SW 1271 (cell line): ENCODE results near the gene GLMN.
A peak's percentile ranks its signal among the peaks of the same experiment; 100 is the strongest.

ENCODE experiments used
- DNase-seq, 2 experiments: peaks; one replicate each; lab custom pipeline; 2025; lab: John Stamatoyannopoulos, UW

The GLMN gene, protein sequence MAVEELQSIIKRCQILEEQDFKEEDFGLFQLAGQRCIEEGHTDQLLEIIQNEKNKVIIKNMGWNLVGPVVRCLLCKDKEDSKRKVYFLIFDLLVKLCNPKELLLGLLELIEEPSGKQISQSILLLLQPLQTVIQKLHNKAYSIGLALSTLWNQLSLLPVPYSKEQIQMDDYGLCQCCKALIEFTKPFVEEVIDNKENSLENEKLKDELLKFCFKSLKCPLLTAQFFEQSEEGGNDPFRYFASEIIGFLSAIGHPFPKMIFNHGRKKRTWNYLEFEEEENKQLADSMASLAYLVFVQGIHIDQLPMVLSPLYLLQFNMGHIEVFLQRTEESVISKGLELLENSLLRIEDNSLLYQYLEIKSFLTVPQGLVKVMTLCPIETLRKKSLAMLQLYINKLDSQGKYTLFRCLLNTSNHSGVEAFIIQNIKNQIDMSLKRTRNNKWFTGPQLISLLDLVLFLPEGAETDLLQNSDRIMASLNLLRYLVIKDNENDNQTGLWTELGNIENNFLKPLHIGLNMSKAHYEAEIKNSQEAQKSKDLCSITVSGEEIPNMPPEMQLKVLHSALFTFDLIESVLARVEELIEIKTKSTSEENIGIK

DNA sequence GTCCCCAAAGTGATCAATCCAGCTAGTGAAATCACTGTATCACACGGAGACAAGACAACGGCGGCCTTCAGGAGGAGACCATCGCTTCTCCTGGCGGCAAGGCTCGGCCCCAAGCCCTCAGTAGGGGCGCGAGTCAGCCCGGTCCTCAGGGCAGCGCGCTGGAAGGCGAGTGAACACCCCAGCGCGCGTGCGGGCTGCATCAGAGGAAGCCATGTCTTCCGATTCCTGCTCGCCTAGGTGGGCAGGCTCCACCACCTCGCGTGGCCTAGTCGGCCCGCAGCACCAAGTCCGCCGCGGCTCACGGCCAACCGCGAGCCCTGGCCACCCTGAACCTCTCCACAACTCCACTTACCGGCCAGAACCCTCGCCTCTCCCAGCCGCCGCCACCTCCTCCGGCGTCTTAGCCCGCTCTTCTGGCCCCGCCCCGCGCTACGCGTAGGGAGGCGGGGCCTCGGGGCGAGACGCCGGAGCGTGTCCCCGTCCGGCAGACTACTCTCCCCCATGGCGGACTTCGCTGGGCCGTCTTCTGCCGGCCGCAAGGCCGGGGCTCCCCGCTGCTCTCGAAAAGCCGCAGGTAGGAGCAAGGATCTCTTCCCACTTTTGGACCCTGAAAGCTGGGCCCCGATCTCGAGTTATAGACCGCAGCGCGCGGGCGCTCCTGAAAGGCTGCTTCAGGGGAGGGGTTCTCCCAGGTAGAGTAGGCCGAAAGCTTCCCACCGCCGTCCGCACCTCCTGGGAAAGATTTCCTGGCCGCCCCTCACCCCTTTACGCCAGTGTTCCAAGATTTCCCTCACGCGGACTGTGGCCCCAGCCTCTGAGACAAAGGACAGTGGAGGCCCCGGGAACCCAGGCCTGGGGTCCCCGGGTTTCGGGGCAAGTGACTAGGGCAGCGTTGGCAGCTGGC is at the start of gene GLMN, which contains the start of gene RPAP2:
Gene GLMN, minus strand, starts transcription at position 415 of the 904 bp plus-strand sequence. CDS start 988 bp downstream, outside the sequence.
Gene RPAP2, plus strand, starts transcription at position 487 of the 904 bp plus-strand sequence. Its CDS starts 15 bp downstream, at position 502.
- DNase-seq, result peak; percentile 56 to 81

DNA sequence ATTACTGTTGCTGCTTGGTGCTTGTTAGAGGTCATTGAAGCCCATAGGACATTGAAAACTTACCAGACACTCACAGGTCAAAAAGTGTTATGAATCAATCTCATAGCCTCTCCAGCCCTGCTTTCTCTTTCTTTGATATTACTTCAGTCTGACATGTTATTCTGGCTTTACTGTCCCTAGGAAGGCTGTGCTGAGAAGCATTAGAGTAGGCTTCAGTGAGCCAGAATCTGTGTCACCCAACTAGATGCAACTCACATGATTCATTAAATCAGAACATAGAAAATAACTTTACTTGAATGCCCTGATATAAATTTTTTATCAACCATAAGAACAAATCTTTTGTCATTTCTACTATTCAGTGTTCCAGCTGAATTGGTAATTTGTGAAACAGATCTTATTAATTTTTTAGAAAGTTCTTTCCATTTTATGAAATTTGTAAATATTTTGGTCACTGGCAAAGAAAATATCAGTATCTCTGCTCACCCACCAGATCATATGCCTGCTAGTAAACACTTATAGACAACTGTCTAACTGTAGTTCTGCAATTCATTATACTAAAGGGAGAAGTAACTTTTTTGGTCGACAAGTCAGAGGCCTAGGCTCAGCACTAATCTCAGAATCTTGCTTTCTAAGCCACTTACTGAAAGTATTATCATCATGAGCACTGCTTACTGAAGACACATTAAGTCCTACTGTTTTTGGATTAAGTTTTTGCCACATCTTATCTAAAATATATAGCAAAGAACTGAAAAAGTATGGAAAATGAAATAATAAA is 48.3 kb upstream of the GLMN start:
- DNase-seq, result no peak

DNA sequence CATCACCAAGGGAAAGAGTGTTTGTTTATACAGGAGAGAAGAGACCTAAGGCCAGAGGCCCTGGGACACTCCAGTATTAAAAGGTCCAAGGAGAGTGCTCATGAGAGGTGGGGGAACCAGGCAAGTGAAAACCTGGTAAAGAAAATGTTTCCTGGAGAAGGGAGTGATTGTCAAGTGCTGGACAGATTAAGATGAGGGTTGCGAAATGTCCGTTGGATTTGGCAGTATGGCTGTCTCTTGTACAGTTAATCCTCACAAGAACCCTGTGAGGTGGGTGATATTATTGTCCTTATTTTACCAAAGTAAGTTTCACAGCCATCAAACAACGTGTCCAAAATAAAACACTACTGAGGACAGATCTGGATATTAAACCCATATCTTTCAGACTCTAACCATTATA is 44.3 kb upstream of the GLMN start:
- DNase-seq, result no peak

DNA sequence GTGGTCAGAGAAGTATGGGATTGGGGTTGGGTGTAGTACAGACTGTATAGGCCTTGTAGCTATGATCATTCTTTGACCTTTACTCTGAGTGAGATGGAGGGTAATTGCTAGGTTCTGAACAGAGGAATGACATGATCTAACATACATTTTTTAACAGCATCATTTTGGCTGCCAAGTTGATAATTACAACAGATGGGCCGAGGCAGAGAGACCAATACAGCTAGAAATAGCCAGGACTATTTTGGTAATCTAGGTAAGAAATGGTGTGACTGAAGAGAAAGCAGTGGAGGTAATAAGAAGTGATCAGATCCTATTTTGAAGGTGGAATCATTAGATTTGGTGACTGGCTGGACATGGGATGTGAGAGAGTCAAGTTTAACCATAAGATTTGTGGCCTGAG is 43.6 kb upstream of the GLMN start:
- no peak for DNase-seq

DNA sequence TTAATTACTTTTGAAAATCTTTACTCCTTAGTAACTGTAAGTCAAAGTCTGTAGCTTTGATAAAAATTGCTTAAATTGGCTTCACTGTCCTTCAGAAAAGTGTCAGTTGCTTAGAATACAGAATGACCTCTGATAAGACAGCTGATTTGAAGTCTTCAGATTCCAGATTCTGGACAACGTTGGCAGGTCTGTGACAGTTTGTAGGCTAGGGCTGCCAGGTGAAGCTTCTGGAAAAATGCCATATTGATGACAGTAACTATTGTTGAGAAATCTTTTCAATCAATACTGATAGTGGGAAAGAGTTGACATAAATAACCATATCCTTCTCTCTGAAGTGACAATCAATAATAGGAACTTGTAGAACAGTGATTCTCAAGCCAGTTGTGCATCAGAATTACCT is 41.4 kb upstream of the GLMN start:
- DNase-seq, result no peak

DNA sequence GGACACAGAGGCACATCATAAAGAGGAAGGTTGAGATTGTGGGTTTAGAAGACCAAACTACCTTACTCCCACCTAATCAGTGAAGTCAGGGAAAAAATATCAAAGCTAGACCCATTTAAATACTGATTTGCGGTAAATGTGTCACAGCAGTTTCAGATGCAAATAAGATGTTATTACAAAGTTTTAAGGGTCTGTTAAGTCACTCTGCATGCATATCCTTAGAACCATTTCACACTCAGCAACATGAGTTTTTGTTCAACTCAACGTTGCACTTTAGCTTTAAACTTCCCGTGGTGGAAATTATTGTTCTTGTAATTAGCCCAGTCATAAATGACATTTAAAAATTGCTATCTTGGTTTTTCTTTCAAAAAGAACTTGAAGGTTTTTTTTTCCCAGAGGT is 34.9 kb upstream of the GLMN start:
- DNase-seq, result no peak

DNA sequence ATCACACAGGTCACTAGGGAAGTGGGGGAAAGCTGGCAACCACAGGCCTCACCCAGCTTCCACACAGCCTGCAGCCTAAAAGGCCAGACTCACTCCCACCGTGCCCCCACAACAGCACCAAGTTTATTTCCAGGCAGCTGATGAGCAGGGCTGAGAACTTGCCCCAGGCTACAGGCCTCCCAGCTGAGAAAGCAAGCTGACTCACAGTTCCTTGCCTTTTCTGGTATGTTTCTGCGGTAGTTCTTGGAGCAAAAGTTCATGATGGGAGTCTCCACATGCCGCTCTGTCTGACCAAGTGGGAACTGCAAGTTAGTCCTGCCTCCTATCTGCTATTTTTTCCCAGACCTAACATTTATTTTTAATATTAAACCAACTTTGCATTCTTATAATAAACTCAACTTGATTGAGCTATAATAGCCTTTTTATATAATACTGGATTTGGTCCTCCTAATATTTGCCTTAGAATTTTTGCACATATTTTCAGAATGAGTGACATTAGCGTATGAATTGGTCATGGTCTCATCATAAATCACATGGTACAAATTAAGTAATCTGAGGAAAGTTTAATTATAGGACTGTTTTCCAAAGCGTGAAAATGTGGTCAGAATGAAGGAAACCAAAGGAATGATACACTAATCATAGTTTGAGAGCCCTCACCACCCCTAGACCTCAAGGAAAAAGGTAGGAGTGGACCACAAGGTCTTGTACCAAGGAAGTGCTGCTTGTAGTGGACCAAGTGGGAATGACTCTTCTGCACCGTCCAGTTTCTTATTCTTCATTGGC is 30.8 kb upstream of the GLMN start:
- peak in 1 of 2 experiments; percentile 22 for DNase-seq

DNA sequence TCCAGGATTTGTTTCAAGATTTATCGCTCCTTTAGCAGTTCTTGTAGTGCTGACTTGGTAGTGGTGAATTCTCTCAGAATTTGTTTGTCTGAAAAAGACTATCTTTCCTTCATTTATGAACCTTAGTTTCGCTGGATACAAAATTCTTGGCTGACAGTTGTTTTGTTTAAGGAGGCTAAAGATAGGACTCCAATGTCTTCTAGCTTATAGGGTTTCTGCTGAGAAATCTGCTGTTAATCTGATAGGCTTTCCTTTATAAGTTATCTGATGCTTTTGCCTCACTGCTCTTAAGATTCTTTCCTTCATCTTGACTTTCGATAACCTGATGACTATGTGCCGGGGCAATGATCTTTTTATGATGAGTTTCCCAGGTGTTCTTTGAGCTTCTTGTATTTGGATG is 29.0 kb upstream of the GLMN start:
- no peak for DNase-seq

DNA sequence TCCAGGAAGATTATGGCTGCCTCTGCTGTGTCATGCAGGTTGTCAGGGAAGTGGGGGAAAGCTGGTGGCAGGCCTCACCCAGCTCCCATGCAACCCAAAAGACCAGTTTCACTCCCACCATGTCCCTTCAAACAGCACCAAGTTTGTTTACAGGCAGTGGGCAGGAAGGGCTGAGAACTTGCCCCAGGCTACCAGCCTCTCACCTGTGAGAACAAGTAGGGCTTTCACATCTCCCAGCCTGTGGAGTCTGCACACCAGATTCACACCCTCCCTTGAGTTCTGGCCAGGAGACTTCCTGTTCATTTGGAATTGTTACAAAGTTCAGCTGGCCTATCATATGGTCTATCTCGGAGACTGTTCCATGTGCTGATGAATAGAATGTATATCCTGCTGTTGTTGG is 27.9 kb upstream of the GLMN start:
- no peak for DNase-seq

DNA sequence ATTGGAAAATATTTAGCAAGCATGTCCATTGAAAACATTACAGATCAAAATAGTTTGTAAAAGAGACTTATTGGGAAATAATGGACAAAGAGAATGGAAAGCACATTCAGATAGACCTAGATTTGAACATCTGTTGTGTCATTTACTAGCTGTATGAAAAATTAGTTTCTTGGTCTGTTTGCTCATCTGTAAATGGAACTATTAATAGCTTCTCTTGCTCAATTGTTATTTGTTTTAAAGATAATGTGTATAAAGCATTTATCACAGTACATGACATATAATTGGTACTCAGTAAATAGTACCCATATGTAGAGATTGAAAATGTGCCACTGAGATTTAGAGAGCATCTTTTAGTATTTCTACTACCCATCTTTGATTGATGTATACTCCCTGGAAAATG is 26.0 kb upstream of the GLMN start:
- no peak for DNase-seq

DNA sequence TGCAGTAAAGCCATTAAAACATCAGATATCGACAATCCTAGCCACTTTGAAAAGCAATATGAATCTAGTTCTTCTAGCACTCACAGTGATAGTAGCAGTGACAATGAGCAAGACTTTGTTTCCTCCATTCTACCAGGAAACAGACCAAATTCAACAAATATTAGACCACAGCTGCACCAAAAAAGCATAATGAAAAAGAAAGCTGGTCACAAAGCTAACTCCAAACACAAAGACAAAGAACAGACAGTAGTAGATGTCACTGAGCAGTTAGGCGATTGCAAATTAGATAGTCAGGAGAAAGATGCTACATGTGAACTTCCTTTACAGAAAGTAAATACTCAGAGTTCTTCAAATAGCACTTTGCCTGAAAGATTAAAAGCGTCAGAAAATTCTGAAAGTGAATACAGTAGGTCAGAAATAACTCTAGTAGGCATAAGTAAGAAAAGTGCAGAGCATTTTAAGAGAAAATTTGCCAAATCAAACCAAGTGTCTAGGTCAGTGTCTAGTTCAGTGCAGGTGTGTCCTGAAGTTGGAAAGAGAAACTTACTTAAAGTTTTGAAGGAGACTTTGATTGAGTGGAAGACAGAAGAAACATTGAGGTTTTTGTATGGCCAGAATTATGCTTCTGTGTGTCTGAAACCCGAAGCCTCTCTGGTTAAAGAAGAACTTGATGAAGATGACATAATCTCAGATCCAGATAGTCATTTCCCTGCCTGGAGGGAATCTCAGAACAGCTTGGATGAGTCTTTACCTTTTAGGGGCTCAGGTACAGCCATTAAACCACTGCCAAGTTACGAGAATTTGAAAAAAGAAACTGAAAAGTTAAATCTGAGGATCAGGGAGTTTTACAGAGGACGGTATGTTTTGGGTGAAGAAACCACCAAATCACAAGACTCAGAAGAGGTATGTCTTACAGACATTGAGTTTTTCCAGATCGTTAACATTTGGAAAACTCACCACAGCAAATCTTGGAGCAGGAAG is 25.0 kb upstream of the GLMN start:
- no peak for DNase-seq

DNA sequence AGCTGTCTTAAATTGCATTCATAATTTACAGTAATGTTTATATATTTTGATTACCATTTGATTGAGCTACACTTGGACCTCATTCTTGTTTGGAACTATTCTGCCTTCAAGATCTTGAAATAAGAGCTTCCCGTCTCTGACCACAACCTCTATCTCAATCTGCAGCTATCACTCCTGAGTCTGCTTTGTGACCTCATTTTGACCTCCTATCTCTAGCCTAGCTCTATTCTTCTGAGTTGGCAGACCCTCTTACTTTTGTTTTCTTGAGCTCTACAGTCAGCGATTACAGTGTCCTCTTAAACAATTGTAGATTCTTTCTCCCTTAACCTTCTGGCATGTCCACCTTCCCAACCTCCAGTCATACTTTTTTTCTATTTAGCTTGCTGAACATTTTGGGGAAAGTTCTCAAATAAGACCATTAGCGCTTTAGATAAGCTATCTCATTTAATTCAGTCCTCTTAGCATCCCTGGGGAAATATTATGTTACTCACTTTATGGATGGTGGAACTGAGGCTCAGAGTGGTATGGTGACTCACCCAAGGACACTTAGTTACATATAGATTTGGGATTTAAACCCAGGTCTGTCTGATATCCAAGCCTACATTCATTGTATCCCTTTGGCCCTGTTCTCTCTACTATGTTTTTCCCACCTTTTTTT is 19.2 kb upstream of the GLMN start:
- DNase-seq, result no peak

DNA sequence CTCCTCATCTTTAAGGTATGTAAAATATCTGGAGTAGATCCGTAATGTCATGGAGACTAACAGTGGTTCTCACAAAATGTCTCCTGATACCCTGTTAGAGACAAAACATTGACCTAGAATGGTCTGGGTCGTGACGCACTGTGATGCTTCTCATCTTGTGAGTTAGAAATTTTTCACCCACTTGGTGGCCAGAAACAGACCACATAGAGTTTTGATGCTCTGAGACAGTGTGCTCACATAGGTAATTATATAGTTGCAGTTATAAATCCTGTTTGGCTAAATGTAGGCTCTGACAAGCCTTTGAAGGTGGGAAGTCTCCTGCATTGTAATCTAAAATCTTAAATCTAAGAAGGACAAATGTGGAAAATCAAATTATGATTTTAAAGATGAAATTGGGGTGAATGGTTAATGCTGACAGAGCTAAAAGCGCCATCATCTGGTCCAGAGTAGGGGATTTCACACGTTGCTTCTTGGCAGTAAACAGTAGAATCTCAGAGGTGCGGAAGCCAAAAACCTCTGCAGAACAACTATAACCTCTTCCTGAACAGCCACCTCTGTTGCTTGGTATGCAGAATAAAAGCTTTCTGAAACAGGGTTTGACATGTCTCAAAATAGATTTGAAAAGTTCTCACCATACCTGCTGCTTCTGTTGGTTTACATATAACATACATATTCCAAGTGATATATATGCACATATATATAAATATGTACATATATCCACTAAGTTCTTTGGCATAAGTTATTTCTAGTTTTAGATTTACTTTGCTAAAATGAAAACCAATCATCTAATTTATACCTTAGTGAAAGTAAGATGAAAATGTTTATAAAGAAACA is 17.2 kb upstream of the GLMN start:
- DNase-seq, result no peak

DNA sequence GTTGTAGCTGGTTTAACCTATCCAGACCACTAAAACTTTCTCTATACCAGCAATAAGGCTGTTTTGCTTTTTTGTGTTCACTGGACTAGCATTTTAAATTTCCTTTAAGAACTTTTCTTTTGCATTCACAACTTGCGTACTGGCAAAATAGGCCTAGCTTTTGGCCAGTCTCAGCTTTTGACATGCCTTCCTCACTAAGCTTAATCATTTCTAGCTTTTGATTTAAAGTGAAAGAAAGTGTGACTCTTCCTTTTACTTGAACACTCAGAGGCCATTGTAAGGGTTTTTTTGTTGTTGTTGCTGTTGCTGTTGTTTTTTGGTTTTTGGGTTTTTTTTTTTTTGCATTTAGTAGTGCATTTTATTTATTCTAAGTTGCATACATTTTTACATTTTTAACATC is 15.2 kb upstream of the GLMN start:
- DNase-seq, result no peak

DNA sequence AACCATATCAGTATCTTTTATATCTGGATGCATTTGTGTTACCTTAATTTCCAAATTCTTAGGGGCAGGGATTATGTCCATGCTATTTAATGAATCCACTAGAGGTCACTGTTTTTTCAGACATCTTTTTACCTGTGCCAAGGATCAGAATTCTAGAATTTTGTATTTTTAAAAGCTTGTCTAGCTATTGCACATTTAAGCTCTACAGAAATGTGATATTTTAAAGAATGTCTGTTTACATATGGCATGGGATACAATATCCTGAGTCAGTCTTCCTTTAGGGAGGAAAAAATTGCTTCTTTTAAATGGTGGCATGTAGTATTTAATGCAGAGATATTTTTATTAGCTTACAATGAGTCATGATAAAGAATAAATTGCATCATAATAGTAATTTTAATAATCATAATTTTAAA is 11.4 kb upstream of the GLMN start:
- peak in 1 of 2 experiments; percentile 30 for DNase-seq

DNA sequence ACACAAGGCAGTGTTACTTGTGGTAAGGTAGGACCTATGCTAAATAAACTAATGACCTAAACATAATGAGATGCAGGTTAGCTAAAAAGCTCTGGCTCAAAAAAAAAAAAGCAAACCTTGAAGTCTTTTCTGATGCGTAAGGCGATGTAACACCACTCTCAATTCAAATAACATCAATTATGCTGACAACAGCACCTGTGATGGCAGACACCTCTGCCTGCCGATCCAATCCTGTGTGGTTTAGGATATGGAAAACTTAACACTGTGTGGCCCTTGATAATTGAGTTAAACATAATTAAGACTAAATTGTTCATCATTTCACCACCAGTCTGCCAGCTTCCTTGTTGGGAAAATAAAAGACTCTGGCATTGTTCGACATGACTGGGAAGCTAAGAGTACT is 9.2 kb upstream of the GLMN start:
- no peak for DNase-seq

DNA sequence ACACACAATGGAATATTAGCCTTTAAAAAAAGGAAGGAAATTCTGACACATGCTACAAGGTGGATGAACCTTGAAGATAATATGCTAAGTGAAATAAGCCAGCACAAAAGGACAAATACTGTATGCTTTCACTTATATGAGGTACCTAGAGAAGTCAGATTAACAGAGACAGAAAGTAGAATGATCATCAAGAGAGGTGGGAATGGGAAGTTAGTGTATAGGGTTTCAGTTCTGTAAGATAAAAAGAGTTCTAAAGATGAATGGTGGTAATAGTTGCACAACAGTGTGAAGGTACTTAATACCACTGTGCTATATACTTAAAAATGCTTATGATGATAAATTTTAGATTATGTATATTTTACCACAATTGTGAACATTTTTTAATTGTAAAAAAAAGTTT is 7.2 kb upstream of the GLMN start:
- no peak for DNase-seq

DNA sequence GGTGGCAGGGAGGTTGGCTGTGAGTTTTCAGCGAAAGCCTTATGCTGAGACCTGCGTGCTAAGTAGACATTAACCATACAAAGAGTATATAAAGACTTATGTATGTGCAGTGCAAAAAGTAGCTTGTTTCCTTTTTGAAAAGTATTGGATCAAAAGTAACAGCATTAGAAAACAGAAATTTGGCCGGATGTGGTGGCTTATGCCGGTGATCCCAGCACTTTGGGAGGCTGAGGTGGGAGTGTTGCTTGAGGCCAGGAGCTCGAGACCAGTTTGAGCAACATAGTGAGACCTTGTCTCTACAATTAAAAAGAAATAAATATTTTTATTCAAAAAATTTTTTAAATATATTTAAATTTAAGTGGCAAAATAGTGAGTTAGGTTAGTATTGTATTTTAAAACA is 2.2 kb upstream of the GLMN start:
- no peak for DNase-seq
